Lower leg skin (tissue), 4 donors: ENCODE data around the gene ADAM17. TPM values are rescaled to one million over a fixed set of nuclear protein-coding genes. Genes with fewer than 3 reads are reported as not detected.

Source experiments
- DNase-seq, 2 donors: peaks; one replicate each; pipeline ENCODE4 v3.0.0-alpha.2; 2019; ENCODE audit warnings: low spot score in 2 of 2
- H3K4me3 ChIP-seq: fragments of 200-600 bp; sonication (generic); 2 replicates; pipeline ENCODE4 v1.5.1; 2017; ENCODE audit warnings: mild to moderate bottlenecking, low read depth; ENCODE audit not compliant: poor library complexity, severe bottlenecking
- POLR2A ChIP-seq, 2 donors: fragments of 450-650 bp; IDR thresholded peaks; one replicate each; pipeline ENCODE4 v1.6.1; 2016 to 2017; ENCODE audit warnings: antibody characterized with exemption in 2 of 2, mild to moderate bottlenecking in 1 of 2, moderate library complexity in 1 of 2
- WGBS, 2 donors: methylation state at CpG; one replicate each; pipeline ENCODE4 v1.1.5; 2018; 5-methylcytosine and 5-hydroxymethylcytosine counted together
- intact Hi-C: fragments of 100-400 bp; cut with DNase I; formaldehyde crosslinking; loops from one replicate; pipeline ENCODE4 v1.15.0; 2023; ENCODE audit warnings: low total_unique reads
- total RNA-seq, 4 donors: library from RNA; depleted of rRNA; stranded (reverse); fragments of >200 nt; gene quantifications; one replicate each; pipeline ENCODE4 v1.1.0, GENCODE V29; 2016
- TF ChIP-seq, protein P1 (sequence below), 3 donors: fragments of 450-650 bp; IDR thresholded peaks; one replicate each; pipeline ENCODE4 v1.5.1; 2016; ENCODE audit warnings: antibody characterized with exemption in 3 of 3, mild to moderate bottlenecking in 3 of 3, moderate library complexity in 2 of 3

Gene ADAM17
- total RNA-seq, 4 donors from 2014 or later, result 23.0 to 29.8 (median 27.5) TPM

DNA sequence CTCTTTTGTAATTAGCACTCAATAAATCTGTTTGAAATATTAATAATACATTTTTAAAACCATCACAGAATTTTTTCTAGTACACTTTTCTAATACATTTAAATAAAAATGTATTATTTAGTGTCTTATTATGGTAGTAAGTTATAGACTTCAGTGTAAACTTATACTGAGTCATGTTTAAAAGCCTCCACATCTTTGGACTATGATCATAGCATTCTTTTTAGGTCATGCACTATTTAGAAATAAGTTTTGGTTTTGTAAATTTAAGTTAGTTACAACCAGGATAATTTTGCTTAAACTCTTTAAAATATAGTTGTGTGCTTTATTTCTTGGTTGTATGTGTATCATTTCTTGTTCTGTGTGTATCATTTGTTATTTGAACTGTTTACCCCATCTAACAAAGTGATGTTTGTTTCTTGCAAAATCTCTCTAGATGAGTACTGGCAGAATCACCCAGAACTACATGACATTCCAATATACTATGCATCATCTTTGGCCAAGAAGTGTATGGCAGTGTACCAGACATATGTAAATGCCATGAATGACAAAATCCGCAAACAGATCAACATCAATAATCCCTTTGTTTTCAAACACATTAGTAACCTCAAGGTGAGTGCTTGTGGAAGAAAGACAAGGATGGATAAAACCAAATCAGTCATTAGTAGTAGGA lies 115.4 kb downstream of the ADAM17 start:
- TF ChIP-seq POLR2A (IDR thresholded peaks at IDR 0.05), result no peak
- TF ChIP-seq, protein P1, sequence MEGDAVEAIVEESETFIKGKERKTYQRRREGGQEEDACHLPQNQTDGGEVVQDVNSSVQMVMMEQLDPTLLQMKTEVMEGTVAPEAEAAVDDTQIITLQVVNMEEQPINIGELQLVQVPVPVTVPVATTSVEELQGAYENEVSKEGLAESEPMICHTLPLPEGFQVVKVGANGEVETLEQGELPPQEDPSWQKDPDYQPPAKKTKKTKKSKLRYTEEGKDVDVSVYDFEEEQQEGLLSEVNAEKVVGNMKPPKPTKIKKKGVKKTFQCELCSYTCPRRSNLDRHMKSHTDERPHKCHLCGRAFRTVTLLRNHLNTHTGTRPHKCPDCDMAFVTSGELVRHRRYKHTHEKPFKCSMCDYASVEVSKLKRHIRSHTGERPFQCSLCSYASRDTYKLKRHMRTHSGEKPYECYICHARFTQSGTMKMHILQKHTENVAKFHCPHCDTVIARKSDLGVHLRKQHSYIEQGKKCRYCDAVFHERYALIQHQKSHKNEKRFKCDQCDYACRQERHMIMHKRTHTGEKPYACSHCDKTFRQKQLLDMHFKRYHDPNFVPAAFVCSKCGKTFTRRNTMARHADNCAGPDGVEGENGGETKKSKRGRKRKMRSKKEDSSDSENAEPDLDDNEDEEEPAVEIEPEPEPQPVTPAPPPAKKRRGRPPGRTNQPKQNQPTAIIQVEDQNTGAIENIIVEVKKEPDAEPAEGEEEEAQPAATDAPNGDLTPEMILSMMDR (IDR thresholded peaks at IDR 0.05), result no peak
- DNase-seq, result no peak
- intact Hi-C loops, result no loop called here
- no peak overlapping the region for H3K4me3 ChIP-seq
- 70 to 91% methylated on average over 1 of the region's 1 CpG for WGBS, 2 donors

DNA sequence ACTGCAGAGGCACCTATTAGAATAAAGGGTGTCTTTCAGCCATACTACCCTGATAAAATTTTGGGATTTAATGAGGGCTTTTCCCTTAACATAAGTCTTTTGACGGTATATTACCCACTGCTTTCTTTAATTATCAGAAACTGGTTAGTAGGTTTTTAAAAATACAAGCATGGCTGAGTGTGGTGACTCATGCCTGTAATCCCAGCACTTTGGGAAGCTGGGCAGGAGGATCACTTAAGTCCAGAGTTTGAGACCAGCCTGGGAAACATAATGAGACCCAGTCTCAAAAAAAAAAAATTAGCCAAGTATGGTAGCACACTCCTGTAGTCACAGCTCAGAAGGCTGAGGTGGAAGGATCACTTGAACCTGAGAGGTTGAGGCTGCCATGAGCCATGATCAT lies 116.1 kb downstream of the ADAM17 start:
- H3K4me3 ChIP-seq, result no peak overlapping the region
- TF ChIP-seq, protein P1 (IDR thresholded peaks at IDR 0.05), result no peak
- WGBS, 2 donors, result 93% methylated on average over 1 of the region's 1 CpG

More for the DNA sequence above, 116.1 kb downstream of the ADAM17 start:
- intact Hi-C loops, result no loop called here
- no peak for DNase-seq

Other genes starting within 250 kb of the ADAM17 start
- 10 to 100 TPM; 22.4 to 30.1 (median 26.5) TPM for gene ITGB1BP1, start 132.3 kb downstream of the ADAM17 start, total RNA-seq
- 10 to 100 TPM; 23.0 to 34.1 (median 26.2) TPM for gene CPSF3, start 132.2 kb downstream of the ADAM17 start, total RNA-seq
- gene IAH1, start 81.3 kb downstream of the ADAM17 start, total RNA-seq, result 10 to 100 TPM; 11.5 to 35.7 (median 27.7) TPM
- gene YWHAQ, start 75.2 kb upstream of the ADAM17 start, total RNA-seq, result 100 to 1,000 TPM in 3 of 4 donors, 10 to 100 TPM in 1; 85.6 to 159 (median 121) TPM